Activated T-helper 1 cell treated with Interleukin-2 at 50 U/mL for 16 hours (primary cell): ENCODE data around the gene PLK1.
"Not testable (repeated sequence)": the region's sequence is repeated elsewhere in the genome, so short reads cannot be mapped to it uniquely, and the experiment has no call there.

ENCODE experiments used
- DNase-seq: peaks from one replicate; pipeline ENCODE4 v3.0.0-alpha.2; 2020; ENCODE audit warnings: low read depth

PLK1 gene

GRCh38 chr16:23678430-23679273, at the start of gene PLK1:
Gene PLK1, plus strand, starts transcription at chr16:23678889. Its CDS starts 44 bp downstream, at chr16:23678933.
- DNase-seq: peak; percentile 46

- no peak for DNase-seq
Observed at GRCh38 chr16:23629516-23629915, 49.2 kb upstream of the PLK1 start.

GRCh38 chr16:23631874-23632273, 46.8 kb upstream of the PLK1 start:
- DNase-seq: not testable (repeated sequence)

- no peak for DNase-seq
Observed at GRCh38 chr16:23634461-23635036, 44.1 kb upstream of the PLK1 start.

- DNase-seq: no peak
Observed at GRCh38 chr16:23635958-23636357, 42.7 kb upstream of the PLK1 start.

- DNase-seq: no peak
Observed at GRCh38 chr16:23640615-23640930, 38.1 kb upstream of the PLK1 start.

GRCh38 chr16:23640931-23641765, 37.5 kb upstream of the PLK1 start, which contains the start of the genes DCTN5 and PALB2:
Gene DCTN5, plus strand, starts transcription at chr16:23641466. Its CDS starts 77 bp downstream, at chr16:23641543.
Gene PALB2, minus strand, starts transcription at chr16:23641310. Its CDS starts 153 bp downstream, at chr16:23641157.
- DNase-seq: peak; percentile 75

- DNase-seq: no peak
Observed at GRCh38 chr16:23642246-23642774, 36.4 kb upstream of the PLK1 start.

GRCh38 chr16:23650674-23651416, 27.8 kb upstream of the PLK1 start:
- DNase-seq: no peak

GRCh38 chr16:23651943-23652468, 26.7 kb upstream of the PLK1 start:
- no peak for DNase-seq

GRCh38 chr16:23663918-23664317, 14.8 kb upstream of the PLK1 start:
- DNase-seq: no peak

GRCh38 chr16:23666571-23667354, 11.9 kb upstream of the PLK1 start:
- DNase-seq: no peak

- DNase-seq: no peak
Observed at GRCh38 chr16:23667355-23667659, 11.4 kb upstream of the PLK1 start.

- DNase-seq: no peak
Observed at GRCh38 chr16:23668225-23668624, 10.5 kb upstream of the PLK1 start.

- DNase-seq: no peak
Observed at GRCh38 chr16:23668873-23669272, 9.8 kb upstream of the PLK1 start.

- no peak for DNase-seq
Observed at GRCh38 chr16:23670137-23670776, 8.4 kb upstream of the PLK1 start.

GRCh38 chr16:23673971-23674614, 4.6 kb upstream of the PLK1 start:
- DNase-seq: no peak

GRCh38 chr16:23676924-23677480, 1.7 kb upstream of the PLK1 start:
- no peak for DNase-seq

- DNase-seq: no peak
Observed at GRCh38 chr16:23679274-23679985, 741 bp downstream of the PLK1 start.
